K562 (cell line): ENCODE results near the gene TMEM164. TPM values are rescaled to one million over a fixed set of nuclear protein-coding genes. Genes with fewer than 3 reads are reported as not detected.

Source experiments
- ATAC-seq: fragments of 200-7000 bp; cut with Tn5 transposase; 3 replicates; pipeline ENCODE4 v1.9.1; 2020; ENCODE audit warnings: moderate library complexity
- BruUV-seq: library from RNA; stranded (reverse); fragments of 400-500 nt; replicated peaks from 2 replicates; lab custom pipeline; 2021; lab: Mats Ljungman, UMichigan
- CTCF ChIA-PET: fragments of 300-600 bp; formaldehyde crosslinking; extraction: SDS; loops from one replicate; lab custom pipeline; 2021; ENCODE audit warnings: low intra/inter-chr PET ratio; lab: Yijun Ruan, JAX
- POLR2A ChIA-PET: fragments of 300-600, 350-650 bp; sonication (Branson Sonifier 250); formaldehyde crosslinking; extraction: SDS; loops from one replicate; lab custom pipeline; 2021; ENCODE audit warnings: antibody characterized with exemption, inconsistent platforms; lab: Yijun Ruan, JAX
- DNase-seq, 4 experiments: peaks; one replicate each; pipeline versions ENCODE4 v3.0.0 to v3.0.0-alpha.2; 2011 to 2018; ENCODE audit warnings: low spot score in 3 of 4, mixed read lengths in 3 of 4; ENCODE audit errors: extremely low read depth in 1 of 4
- FAIRE-seq: peaks from 2 replicates; lab custom pipeline; 2011; peaks lifted over from hg19 to GRCh38; lab: Jason Lieb, UNC
- H2AFZ ChIP-seq: 2 replicates; pipeline ENCODE4 v1.6.0; 2011; ENCODE audit warnings: low read depth, low read length, control low read depth, inconsistent platforms
- H3K27ac ChIP-seq: fragments of 200-600 bp; 3 replicates; pipeline ENCODE4 v1.8.0; 2011; ENCODE audit warnings: low read depth, mild to moderate bottlenecking, control low read depth, inconsistent platforms, low read length, moderate library complexity, mixed read lengths; ENCODE audit errors: extremely low read depth
- H3K27me3 ChIP-seq, 2 experiments: fragments of 300-600 bp in 1 of 2; 2 replicates in 1 of 2; 3 replicates in 1 of 2; pipeline versions ENCODE4 v1.6.0 to v1.8.0; 2011; ENCODE audit warnings: inconsistent platforms in 2 of 2, low read length in 2 of 2, mild to moderate bottlenecking in 1 of 2, mixed read lengths in 1 of 2, moderate library complexity in 1 of 2; ENCODE audit not compliant: control insufficient read depth in 2 of 2, insufficient read depth in 2 of 2
- H3K36me3 ChIP-seq: fragments of 300-600 bp; 3 replicates; pipeline ENCODE4 v1.8.0; 2011; ENCODE audit warnings: mild to moderate bottlenecking, low read length, inconsistent platforms; ENCODE audit not compliant: control insufficient read depth, insufficient read depth
- H3K4me1 ChIP-seq, 2 experiments: fragments of 200-600 bp in 1 of 2; replicated peaks in 1 of 2; 2 replicates in 1 of 2; 3 replicates in 1 of 2; pipeline versions ENCODE4 v1.5.1 to v1.8.0; 2011; ENCODE audit warnings: inconsistent platforms in 2 of 2, low read length in 2 of 2, mild to moderate bottlenecking in 1 of 2, mixed read lengths in 1 of 2, moderate library complexity in 1 of 2; ENCODE audit not compliant: control insufficient read depth in 2 of 2, insufficient read depth in 2 of 2
- H3K4me2 ChIP-seq: 2 replicates; pipeline ENCODE4 v1.6.1; 2011; ENCODE audit warnings: low read length, control low read depth, inconsistent platforms, mixed read lengths; ENCODE audit not compliant: insufficient read depth
- H3K4me3 ChIP-seq: fragments of 200-600 bp; sonication (generic), shearing (Covaris generic); 2 replicates; pipeline ENCODE4 v1.5.1; 2016; ENCODE audit warnings: control low read depth, inconsistent platforms
- H3K79me2 ChIP-seq: fragments of 200-600 bp; 3 replicates; pipeline ENCODE4 v1.8.0; 2011; ENCODE audit warnings: low read length, inconsistent platforms; ENCODE audit not compliant: control insufficient read depth, insufficient read depth
- H3K9ac ChIP-seq, 2 experiments: 2 replicates each; pipeline versions ENCODE4 v1.6.0 to v1.6.1; 2011; ENCODE audit warnings: low read depth in 2 of 2, low read length in 2 of 2, control low read depth in 1 of 2, inconsistent platforms in 1 of 2, mild to moderate bottlenecking in 1 of 2, mixed read lengths in 1 of 2; ENCODE audit not compliant: insufficient read depth in 1 of 2
- H3K9me1 ChIP-seq: one replicate; pipeline ENCODE4 v1.6.0; 2011; ENCODE audit warnings: inconsistent platforms, mild to moderate bottlenecking, low read length, moderate library complexity; ENCODE audit not compliant: control insufficient read depth, insufficient read depth
- H3K9me3 ChIP-seq: replicated peaks from 2 replicates; pipeline ENCODE4 v1.5.1; 2011; ENCODE audit warnings: low read depth, low read length, inconsistent platforms; ENCODE audit not compliant: control insufficient read depth, insufficient read depth
- H4K20me1 ChIP-seq: replicated peaks from 2 replicates; pipeline ENCODE4 v1.6.1; 2011; ENCODE audit warnings: low read length, inconsistent platforms, mixed read lengths; ENCODE audit not compliant: control insufficient read depth, insufficient read depth
- CBFA2T3 ChIP-seq: fragments of 450-650 bp; IDR thresholded peaks from 2 replicates; pipeline ENCODE4 v1.6.1; 2017
- MIER1 ChIP-seq: fragments of 450-650 bp; IDR thresholded peaks from 2 replicates; pipeline ENCODE4 v1.6.1; 2016; ENCODE audit warnings: antibody characterized with exemption, mild to moderate bottlenecking, low read depth
- NCOR1 ChIP-seq: fragments of 450-650 bp; IDR thresholded peaks from 2 replicates; pipeline ENCODE4 v1.6.1; 2016; ENCODE audit warnings: mild to moderate bottlenecking, moderate library complexity
- NEUROD1 ChIP-seq: fragments of 150-350 bp; IDR thresholded peaks from 2 replicates; pipeline ENCODE4 v1.6.1; 2014; ENCODE audit warnings: borderline replicate concordance, low read length, low read depth; ENCODE audit not compliant: partially characterized antibody
- RCOR1 ChIP-seq, 2 experiments: IDR thresholded peaks; 2 replicates each; pipeline ENCODE4 v1.6.1; 2012; ENCODE audit warnings: low read depth in 2 of 2, low read length in 2 of 2, borderline replicate concordance in 1 of 2, improper control_type of control experiment in 1 of 2
- WGBS: fragments of 100-300 bp; shearing (Covaris generic); methylation state at CpG from one replicate; pipeline ENCODE4 v1.1.6; 2016; ENCODE audit warnings: low coverage, mixed read lengths; ENCODE audit not compliant: insufficient coverage; ENCODE audit errors: missing lambda C conversion rate; 5-methylcytosine and 5-hydroxymethylcytosine counted together
- in situ Hi-C: fragments of 300-500 bp; cut with MboI; formaldehyde crosslinking; loops from 4 replicates; pipeline ENCODE4 v1.15.0; 2018; ENCODE audit warnings: inconsistent platforms, mixed read lengths
- intact Hi-C: fragments of 100-400 bp; cut with micrococcal nuclease; formaldehyde crosslinking; loops from 2 replicates; pipeline ENCODE4 v1.14.2; 2022
- polyA plus RNA-seq, 8 experiments: library from polyadenylated mRNA; depleted of rRNA in 4 of 8; stranded (reverse) in 5 of 8; unstranded in 3 of 8; fragments of >200 nt; fragmentation: Nextera tagmentation in 2 of 8; fragmentation: Illumina TruSeq in 1 of 8; extraction: Ambion mirVana in 2 of 8; extraction: Trizol in 1 of 8; gene quantifications; 2 replicates each; pipeline versions ENCODE4 v1.2.1 to v1.2.3, GENCODE V29; 2011 to 2014; ENCODE audit warnings: inconsistent platforms in 1 of 8, missing spikeins in 1 of 8
- total RNA-seq, 7 experiments: library from RNA; depleted of rRNA in 6 of 7; stranded (reverse); fragments of >200 nt in 6 of 7; fragmentation: Illumina TruSeq in 2 of 7; extraction: Trizol in 2 of 7; gene quantifications; 2 replicates each; pipeline versions ENCODE4 v1.2.1 to v1.2.3, GENCODE V29; 2011 to 2021; ENCODE audit warnings: low replicate concordance in 1 of 7
- TF ChIP-seq, protein P1 (sequence below): fragments of 200-800 bp; sonication (Bioruptor generic); IDR thresholded peaks from 2 replicates; pipeline ENCODE4 v1.6.1; 2016; ENCODE audit warnings: missing genetic modification characterization, missing compliant biosample characterization
- TF ChIP-seq, protein P2 (sequence below): sonication (generic); IDR thresholded peaks from 2 replicates; pipeline ENCODE4 v1.6.1; 2016
- TF ChIP-seq, protein P3 (sequence below): fragments of 450-650 bp; IDR thresholded peaks from 2 replicates; pipeline ENCODE4 v1.6.1; 2017; ENCODE audit warnings: antibody characterized with exemption, mild to moderate bottlenecking

TMEM164 gene
- total and polyA plus RNA-seq, 9 of the 15 experiments (the other 6 are each of a cell fraction or from before 2014, with no cell fraction given): 2.4 to 57.3 (median 23.1) TPM

DNA sequence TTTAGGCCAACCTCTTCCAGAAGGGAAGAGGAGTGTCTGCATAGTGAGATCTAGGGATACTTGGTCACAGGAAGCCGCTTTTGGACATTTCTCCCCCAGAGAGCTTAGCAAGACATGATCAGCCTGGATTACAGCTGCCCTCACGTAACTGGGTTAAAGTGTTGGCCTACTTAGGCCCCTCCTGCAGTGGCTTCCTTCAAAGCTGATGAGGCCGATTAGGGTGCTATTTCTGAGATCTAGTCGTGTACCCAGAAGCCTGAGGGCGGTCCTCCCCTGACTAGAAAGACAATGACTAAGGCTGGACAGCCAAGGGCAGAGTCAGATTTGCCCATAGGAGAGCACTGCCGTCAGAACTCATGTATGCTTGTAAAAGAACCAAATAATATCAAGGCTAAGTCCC, 180.0 kb downstream of the TMEM164 start:
- Histone ChIP-seq H3K79me2 (peaks cover 10% of the 10 kb centered on the region; the same call in 2 of the 3 replicates), H3K4me2 (0 out of 2 replicates have a peak overlapping the region, but pooled peaks have one; percentile 25), H3K27me3 (no peaks in the 10 kb centered on the region), H3K9me3 (no peaks in the 10 kb centered on the region; the same call in 1 of the 2 replicates), H3K9me1 (peaks cover 4% of the 10 kb centered on the region), H3K27ac (peak overlapping the region; percentile 31; the same call in 1 of the 3 replicates), H3K4me1 (peaks cover 21 to 32% of the 10 kb centered on the region in 2 experiments), H3K9ac (peak overlapping the region in 1 of 2 experiments; percentile 74; a peak in 1 of 4 replicates), H3K36me3 (peaks cover 11% of the 10 kb centered on the region; the same call in 2 of the 3 replicates), H3K4me3 (no peak overlapping the region), H2AFZ (no peak overlapping the region), H4K20me1 (no peaks in the 10 kb centered on the region)
- FAIRE-seq (no peak), ATAC-seq (peak; percentile 36), DNase-seq (peak in 2 of 4 experiments; percentile 23 to 60)
- 0 out of 2 replicates have a peak, but pooled peaks have one; percentile 7 for TF ChIP-seq NCOR1
- TF ChIP-seq, protein P1, sequence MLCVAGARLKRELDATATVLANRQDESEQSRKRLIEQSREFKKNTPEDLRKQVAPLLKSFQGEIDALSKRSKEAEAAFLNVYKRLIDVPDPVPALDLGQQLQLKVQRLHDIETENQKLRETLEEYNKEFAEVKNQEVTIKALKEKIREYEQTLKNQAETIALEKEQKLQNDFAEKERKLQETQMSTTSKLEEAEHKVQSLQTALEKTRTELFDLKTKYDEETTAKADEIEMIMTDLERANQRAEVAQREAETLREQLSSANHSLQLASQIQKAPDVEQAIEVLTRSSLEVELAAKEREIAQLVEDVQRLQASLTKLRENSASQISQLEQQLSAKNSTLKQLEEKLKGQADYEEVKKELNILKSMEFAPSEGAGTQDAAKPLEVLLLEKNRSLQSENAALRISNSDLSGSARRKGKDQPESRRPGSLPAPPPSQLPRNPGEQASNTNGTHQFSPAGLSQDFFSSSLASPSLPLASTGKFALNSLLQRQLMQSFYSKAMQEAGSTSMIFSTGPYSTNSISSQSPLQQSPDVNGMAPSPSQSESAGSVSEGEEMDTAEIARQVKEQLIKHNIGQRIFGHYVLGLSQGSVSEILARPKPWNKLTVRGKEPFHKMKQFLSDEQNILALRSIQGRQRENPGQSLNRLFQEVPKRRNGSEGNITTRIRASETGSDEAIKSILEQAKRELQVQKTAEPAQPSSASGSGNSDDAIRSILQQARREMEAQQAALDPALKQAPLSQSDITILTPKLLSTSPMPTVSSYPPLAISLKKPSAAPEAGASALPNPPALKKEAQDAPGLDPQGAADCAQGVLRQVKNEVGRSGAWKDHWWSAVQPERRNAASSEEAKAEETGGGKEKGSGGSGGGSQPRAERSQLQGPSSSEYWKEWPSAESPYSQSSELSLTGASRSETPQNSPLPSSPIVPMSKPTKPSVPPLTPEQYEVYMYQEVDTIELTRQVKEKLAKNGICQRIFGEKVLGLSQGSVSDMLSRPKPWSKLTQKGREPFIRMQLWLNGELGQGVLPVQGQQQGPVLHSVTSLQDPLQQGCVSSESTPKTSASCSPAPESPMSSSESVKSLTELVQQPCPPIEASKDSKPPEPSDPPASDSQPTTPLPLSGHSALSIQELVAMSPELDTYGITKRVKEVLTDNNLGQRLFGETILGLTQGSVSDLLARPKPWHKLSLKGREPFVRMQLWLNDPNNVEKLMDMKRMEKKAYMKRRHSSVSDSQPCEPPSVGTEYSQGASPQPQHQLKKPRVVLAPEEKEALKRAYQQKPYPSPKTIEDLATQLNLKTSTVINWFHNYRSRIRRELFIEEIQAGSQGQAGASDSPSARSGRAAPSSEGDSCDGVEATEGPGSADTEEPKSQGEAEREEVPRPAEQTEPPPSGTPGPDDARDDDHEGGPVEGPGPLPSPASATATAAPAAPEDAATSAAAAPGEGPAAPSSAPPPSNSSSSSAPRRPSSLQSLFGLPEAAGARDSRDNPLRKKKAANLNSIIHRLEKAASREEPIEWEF: no peak
- TF ChIP-seq, protein P2, sequence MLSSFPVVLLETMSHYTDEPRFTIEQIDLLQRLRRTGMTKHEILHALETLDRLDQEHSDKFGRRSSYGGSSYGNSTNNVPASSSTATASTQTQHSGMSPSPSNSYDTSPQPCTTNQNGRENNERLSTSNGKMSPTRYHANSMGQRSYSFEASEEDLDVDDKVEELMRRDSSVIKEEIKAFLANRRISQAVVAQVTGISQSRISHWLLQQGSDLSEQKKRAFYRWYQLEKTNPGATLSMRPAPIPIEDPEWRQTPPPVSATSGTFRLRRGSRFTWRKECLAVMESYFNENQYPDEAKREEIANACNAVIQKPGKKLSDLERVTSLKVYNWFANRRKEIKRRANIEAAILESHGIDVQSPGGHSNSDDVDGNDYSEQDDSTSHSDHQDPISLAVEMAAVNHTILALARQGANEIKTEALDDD: peak; percentile 85
- TF ChIP-seq MIER1: no peak
- TF ChIP-seq, protein P3, sequence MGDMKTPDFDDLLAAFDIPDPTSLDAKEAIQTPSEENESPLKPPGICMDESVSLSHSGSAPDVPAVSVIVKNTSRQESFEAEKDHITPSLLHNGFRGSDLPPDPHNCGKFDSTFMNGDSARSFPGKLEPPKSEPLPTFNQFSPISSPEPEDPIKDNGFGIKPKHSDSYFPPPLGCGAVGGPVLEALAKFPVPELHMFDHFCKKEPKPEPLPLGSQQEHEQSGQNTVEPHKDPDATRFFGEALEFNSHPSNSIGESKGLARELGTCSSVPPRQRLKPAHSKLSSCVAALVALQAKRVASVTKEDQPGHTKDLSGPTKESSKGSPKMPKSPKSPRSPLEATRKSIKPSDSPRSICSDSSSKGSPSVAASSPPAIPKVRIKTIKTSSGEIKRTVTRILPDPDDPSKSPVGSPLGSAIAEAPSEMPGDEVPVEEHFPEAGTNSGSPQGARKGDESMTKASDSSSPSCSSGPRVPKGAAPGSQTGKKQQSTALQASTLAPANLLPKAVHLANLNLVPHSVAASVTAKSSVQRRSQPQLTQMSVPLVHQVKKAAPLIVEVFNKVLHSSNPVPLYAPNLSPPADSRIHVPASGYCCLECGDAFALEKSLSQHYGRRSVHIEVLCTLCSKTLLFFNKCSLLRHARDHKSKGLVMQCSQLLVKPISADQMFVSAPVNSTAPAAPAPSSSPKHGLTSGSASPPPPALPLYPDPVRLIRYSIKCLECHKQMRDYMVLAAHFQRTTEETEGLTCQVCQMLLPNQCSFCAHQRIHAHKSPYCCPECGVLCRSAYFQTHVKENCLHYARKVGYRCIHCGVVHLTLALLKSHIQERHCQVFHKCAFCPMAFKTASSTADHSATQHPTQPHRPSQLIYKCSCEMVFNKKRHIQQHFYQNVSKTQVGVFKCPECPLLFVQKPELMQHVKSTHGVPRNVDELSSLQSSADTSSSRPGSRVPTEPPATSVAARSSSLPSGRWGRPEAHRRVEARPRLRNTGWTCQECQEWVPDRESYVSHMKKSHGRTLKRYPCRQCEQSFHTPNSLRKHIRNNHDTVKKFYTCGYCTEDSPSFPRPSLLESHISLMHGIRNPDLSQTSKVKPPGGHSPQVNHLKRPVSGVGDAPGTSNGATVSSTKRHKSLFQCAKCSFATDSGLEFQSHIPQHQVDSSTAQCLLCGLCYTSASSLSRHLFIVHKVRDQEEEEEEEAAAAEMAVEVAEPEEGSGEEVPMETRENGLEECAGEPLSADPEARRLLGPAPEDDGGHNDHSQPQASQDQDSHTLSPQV: peak; percentile 59; the same call in 1 of the 2 replicates
- TF ChIP-seq RCOR1 (IDR thresholded peaks at IDR 0.05; ENCODE audit: borderline replicate concordance in 1 of 2, low read depth in 2 of 2, low read length in 2 of 2): peak in 1 of 2 experiments; percentile 10; a peak in 1 of 4 replicates
- TF ChIP-seq CBFA2T3: 0 out of 2 replicates have a peak, but pooled peaks have one; percentile 4
- no peak for TF ChIP-seq NEUROD1
- in situ Hi-C loops (no loop called here), intact Hi-C loops (no loop called here)
- ChIA-PET CTCF (no interaction called here), POLR2A (interaction anchor here (1.0 to 1.2 kb wide), 2 partner anchors 18 to 218 kb away, joined by 3 to 4 read pairs; no protein-coding TSS in a partner anchor)
- BruUV-seq: no TSS peak
- WGBS: 34% methylated on average over 3 of the region's 6 CpGs
